Parathyroid adenoma (tissue), 2 donors: ENCODE results near the gene RCBTB1.

Source experiments
- H2AFZ ChIP-seq: fragments of 300-600 bp; sonication (generic); one replicate; pipeline ENCODE4 v1.7.0; 2017; ENCODE audit warnings: antibody characterized with exemption, mild to moderate bottlenecking
- H3K27ac ChIP-seq: fragments of 300-600 bp; sonication (generic); one replicate; pipeline ENCODE4 v1.7.0; 2017
- H3K27me3 ChIP-seq: fragments of 300-600 bp; sonication (generic); one replicate; pipeline ENCODE4 v1.7.0; 2017; ENCODE audit warnings: low read length; ENCODE audit not compliant: control insufficient read depth, insufficient read depth
- H3K36me3 ChIP-seq: fragments of 300-600 bp; sonication (generic); one replicate; pipeline ENCODE4 v1.7.0; 2017; ENCODE audit warnings: low read length; ENCODE audit not compliant: control insufficient read depth, insufficient read depth
- H3K4me1 ChIP-seq: fragments of 300-600 bp; sonication (generic); one replicate; pipeline ENCODE4 v1.7.0; 2017; ENCODE audit warnings: control low read depth
- H3K4me2 ChIP-seq: fragments of 300-600 bp; sonication (generic); one replicate; pipeline ENCODE4 v1.7.0; 2017; ENCODE audit warnings: low read length
- H3K4me3 ChIP-seq: fragments of 300-600 bp; sonication (generic); one replicate; pipeline ENCODE4 v1.7.0; 2017; ENCODE audit warnings: low read depth, low read length
- H3K79me2 ChIP-seq: fragments of 300-600 bp; sonication (generic); one replicate; pipeline ENCODE4 v1.7.0; 2017; ENCODE audit warnings: control low read depth
- H3K9ac ChIP-seq: fragments of 300-600 bp; sonication (generic); one replicate; pipeline ENCODE4 v1.7.0; 2017; ENCODE audit warnings: mild to moderate bottlenecking
- H3K9me3 ChIP-seq: fragments of 300-600 bp; sonication (generic); one replicate; pipeline ENCODE4 v1.7.0; 2017; ENCODE audit warnings: low read length; ENCODE audit not compliant: control insufficient read depth
- TF ChIP-seq, protein P1 (sequence below): fragments of 300-600 bp; sonication (generic); IDR thresholded peaks from one replicate; pipeline ENCODE4 v1.7.0; 2017; ENCODE audit warnings: antibody characterized with exemption, mild to moderate bottlenecking
- donor health status: primary hyperparathyroidism.

The RCBTB1 gene

DNA sequence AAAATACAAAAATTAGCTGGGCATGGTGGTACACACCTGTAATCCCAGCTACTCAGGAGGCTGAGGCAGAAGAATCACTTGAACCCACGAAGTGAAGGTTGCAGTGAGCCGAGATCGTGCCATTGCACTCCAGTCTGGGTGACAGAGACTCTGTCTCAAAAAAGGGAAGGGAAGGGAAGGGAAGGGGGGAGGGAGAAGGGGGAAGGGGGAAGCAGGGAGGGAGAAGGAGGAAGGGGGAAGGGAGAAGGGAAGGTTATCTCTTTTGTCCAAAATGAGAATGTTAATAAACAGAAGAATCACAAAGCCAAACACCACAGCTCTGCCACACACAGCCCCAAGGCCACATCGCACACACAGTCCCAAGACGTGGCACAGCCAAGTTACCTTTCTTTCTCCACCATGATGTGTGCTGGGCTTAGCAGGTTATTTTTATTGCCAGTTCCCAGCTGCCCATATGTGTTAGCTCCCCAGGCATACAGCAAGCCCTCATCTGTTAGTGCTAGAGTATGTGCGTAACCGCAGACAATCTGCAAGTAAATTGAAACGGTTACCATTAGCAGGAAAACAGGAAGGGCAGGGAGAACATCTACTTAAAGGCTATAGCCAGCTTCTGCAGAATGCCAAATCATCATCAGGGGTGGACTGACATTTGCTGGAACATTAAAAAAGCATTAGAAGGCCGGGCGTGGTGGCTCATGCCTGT, 34.3 kb downstream of the RCBTB1 start:
- Histone ChIP-seq H3K9ac (no peak overlapping the region), H2AFZ (no peak overlapping the region), H3K9me3 (no peaks in the 10 kb centered on the region), H3K36me3 (no peaks in the 10 kb centered on the region), H3K4me2 (no peak overlapping the region), H3K27ac (no peak overlapping the region), H3K4me3 (no peak overlapping the region), H3K27me3 (no peaks in the 10 kb centered on the region), H3K4me1 (no peaks in the 10 kb centered on the region), H3K79me2 (no peaks in the 10 kb centered on the region)
- TF ChIP-seq, protein P1, sequence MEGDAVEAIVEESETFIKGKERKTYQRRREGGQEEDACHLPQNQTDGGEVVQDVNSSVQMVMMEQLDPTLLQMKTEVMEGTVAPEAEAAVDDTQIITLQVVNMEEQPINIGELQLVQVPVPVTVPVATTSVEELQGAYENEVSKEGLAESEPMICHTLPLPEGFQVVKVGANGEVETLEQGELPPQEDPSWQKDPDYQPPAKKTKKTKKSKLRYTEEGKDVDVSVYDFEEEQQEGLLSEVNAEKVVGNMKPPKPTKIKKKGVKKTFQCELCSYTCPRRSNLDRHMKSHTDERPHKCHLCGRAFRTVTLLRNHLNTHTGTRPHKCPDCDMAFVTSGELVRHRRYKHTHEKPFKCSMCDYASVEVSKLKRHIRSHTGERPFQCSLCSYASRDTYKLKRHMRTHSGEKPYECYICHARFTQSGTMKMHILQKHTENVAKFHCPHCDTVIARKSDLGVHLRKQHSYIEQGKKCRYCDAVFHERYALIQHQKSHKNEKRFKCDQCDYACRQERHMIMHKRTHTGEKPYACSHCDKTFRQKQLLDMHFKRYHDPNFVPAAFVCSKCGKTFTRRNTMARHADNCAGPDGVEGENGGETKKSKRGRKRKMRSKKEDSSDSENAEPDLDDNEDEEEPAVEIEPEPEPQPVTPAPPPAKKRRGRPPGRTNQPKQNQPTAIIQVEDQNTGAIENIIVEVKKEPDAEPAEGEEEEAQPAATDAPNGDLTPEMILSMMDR = no peak

DNA sequence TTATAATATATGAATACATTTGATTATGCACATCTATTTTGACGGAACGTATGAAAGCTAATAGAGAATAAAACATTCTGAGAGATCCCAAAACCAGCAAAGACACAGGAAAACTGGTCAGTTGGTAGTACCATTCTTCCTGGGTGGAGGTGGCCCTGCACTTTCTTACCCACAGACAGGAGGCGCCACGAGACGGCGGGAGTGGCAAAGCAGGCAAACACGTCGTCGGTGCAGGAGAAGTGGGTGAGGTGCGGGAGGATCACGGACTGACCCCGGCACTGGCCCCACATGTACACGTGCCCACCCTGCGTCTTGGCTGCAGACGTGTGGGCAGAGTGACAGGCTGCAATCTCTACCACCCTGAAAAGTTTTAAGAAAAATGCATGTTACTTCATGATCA, 36.1 kb downstream of the RCBTB1 start:
- Histone ChIP-seq H3K27me3 (no peaks in the 10 kb centered on the region), H3K4me2 (no peak overlapping the region), H2AFZ (no peak overlapping the region), H3K79me2 (no peaks in the 10 kb centered on the region), H3K36me3 (no peaks in the 10 kb centered on the region), H3K9ac (no peak overlapping the region), H3K4me3 (no peak overlapping the region), H3K9me3 (no peaks in the 10 kb centered on the region), H3K4me1 (no peaks in the 10 kb centered on the region), H3K27ac (no peak overlapping the region)
- TF ChIP-seq, protein P1 = no peak

DNA sequence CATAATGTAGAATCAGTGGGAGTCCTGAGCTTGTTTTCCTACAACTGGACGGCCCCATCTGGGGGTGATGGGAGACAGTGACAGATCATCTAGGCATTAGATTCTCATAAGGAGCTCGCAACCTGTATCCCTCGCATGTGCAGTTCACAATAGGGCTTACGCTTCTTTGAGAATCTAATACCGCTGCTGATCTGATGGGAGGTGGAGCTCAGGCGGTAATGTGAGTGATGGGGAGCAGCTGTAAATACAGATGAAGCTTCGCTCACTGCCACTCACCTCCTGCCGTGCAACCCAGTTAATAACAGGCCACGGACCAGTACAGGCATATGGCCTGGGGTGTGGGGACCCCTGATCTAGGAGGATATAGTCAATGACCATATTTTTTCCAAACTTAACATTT, 38.8 kb downstream of the RCBTB1 start:
- Histone ChIP-seq H3K4me1 (no peaks in the 10 kb centered on the region), H3K4me2 (no peak overlapping the region), H3K9me3 (no peaks in the 10 kb centered on the region), H3K4me3 (no peak overlapping the region), H3K27ac (no peak overlapping the region), H3K36me3 (no peaks in the 10 kb centered on the region), H2AFZ (no peak overlapping the region), H3K9ac (no peak overlapping the region), H3K79me2 (no peaks in the 10 kb centered on the region), H3K27me3 (no peaks in the 10 kb centered on the region)
- TF ChIP-seq, protein P1 = no peak

DNA sequence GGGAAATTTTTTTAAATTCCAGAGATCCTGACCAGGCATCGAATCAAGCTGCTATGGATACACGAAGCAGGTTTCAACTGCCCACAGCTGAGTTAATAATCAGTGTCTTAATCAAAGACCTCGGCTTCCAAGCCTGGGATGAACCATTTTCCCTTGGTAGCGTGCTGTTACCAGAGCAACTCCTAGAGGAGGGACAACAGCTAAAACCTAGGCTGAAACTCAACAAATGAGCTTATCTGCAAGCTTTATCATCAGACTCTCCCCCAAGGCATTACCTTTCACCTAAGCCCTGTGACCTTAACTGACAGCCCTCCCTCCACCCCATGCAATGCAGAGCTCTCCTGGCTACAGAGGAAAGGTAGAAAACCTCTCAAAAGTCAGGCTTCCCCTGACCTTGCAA, 39.7 kb downstream of the RCBTB1 start:
- no peaks in the 10 kb centered on the region for H3K27me3 ChIP-seq
- TF ChIP-seq, protein P1 = no peak
- no peak overlapping the region for H3K4me2 ChIP-seq
- H3K4me1 ChIP-seq = no peaks in the 10 kb centered on the region
- H3K27ac ChIP-seq = no peak overlapping the region
- H3K36me3 ChIP-seq = no peaks in the 10 kb centered on the region
- no peak overlapping the region for H3K9ac ChIP-seq
- no peak overlapping the region for H3K4me3 ChIP-seq
- no peaks in the 10 kb centered on the region for H3K9me3 ChIP-seq
- no peaks in the 10 kb centered on the region for H3K79me2 ChIP-seq
- H2AFZ ChIP-seq = no peak overlapping the region

DNA sequence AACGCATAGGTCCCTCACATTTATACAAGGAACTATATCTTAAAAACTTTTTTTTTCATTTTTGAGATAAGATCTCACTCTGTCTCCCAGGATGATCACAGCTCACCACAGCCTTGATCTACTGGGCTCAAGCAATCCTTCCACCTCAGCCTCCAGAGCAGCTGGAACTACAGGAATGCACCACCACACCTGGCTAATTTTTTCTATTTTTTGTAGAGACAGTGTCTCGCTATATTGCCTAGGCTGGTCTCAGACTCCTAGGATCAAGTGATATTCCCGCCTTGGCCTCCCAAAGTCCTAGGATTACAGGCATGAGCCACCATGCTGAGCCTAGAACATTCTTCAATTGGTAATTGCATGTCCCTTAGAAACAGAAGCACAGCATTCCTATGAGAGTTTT, 41.7 kb downstream of the RCBTB1 start:
- H3K27ac ChIP-seq = no peak overlapping the region
- no peak overlapping the region for H2AFZ ChIP-seq
- H3K79me2 ChIP-seq = no peaks in the 10 kb centered on the region
- H3K4me3 ChIP-seq = no peak overlapping the region
- no peaks in the 10 kb centered on the region for H3K27me3 ChIP-seq
- H3K9me3 ChIP-seq = no peaks in the 10 kb centered on the region
- no peak overlapping the region for H3K4me2 ChIP-seq
- TF ChIP-seq, protein P1 = no peak
- no peaks in the 10 kb centered on the region for H3K4me1 ChIP-seq
- H3K36me3 ChIP-seq = no peaks in the 10 kb centered on the region
- no peak overlapping the region for H3K9ac ChIP-seq
